Kidney tubule cell (primary cell): ENCODE measurements around the gene DACT3.

Experiments
- DNase-seq: peaks from one replicate; pipeline ENCODE4 v3.0.0-alpha.2; 2018; ENCODE audit warnings: low spot score

The DACT3 gene, protein sequence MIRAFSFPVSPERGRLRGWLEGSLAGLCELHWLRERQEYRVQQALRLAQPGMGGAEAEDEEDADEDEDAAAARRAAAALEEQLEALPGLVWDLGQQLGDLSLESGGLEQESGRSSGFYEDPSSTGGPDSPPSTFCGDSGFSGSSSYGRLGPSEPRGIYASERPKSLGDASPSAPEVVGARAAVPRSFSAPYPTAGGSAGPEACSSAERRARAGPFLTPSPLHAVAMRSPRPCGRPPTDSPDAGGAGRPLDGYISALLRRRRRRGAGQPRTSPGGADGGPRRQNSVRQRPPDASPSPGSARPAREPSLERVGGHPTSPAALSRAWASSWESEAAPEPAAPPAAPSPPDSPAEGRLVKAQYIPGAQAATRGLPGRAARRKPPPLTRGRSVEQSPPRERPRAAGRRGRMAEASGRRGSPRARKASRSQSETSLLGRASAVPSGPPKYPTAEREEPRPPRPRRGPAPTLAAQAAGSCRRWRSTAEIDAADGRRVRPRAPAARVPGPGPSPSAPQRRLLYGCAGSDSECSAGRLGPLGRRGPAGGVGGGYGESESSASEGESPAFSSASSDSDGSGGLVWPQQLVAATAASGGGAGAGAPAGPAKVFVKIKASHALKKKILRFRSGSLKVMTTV

DNA sequence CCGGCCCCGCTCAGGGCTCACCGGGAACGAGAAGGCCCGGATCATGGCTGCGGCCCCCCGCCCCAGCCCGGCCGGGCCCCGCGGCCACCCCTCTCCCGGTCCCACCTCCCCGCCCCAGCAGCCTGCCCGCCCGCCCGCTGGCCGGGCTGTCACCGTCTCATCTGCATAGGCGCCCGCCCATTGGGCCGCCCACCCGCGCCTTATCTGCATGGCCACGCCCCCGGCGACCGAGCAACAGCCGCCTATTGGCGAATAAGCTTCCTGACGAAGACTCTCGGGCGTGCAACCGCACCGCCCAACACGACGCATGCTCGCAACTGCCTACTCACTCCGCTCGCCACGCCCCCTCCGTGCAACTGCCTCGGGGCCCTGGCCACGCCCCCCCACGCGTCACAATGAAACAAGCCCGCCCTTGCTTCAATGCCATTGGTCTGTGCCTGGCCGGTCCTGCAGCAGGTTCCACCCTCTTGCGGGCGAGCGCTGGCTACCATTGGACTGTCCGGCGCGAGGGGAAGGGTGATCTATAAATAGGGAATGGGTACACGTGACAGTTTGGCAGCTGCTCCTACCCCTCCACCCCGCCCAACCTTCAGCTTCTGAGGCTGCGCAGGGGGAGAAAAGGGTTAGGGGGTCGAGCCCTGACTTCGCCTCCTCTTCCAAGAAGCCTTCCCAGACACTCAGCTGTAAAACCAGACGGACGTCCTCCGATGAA is at the start of gene DACT3:
Gene DACT3 (minus strand): TSS at position 163 of the 712 bp plus-strand sequence. CDS start 118 bp downstream, at position 45.
- peak; percentile 100 for DNase-seq

DNA sequence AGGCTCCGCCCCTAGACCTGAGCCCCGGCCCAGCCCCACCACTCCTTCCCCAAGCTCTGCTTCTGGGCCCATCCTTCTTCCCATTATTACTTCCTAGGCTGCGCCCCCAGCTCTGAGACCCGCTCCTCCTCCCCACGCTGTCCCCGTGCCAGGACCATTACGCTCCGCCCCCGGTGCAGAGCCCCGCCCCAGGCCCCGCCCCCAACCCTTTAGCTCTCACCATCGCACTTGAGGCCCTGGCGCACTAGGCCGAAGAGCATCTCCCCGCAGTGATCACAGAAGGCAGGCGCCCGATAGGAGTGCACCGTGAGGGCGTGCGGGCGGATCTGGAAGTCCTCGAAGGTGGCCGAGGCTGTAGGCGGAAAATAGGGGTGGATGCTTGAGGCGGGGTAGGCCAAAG is 49.7 kb upstream of the DACT3 start:
- no peak for DNase-seq

DNA sequence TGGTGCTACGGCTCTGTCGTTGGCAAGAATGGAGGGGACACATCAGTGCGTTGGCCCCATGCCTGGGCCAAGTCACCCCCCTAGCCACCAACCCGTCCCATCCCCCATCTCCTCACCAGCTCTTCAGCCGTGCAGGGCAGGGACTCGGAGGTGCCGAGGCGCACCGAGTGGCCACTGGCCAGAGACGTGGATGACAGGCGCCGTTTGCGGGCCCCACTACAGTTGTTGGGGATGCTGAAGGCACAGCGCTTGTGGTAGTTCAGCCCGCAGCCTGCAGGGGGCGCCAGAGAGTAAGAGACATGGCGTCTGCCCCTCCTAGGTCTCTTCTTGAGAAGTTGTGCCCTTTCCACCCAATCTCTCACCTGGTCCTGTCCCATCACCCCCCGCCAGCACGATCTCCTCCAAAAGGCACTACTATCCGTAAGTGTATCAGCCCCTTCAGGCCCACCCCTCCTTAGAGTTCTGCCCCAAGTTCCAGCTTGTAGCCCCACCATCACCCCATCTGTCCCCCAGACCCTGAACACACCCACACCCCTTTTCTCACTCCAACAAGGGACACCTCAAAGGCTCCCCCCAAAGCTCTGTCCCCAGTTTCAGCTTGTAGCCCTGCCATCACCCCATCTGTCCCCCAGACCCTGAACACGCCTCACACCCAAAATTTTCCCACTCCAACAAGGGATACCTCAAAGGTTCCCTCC is 43.5 kb upstream of the DACT3 start:
- peak; percentile 41 for DNase-seq

DNA sequence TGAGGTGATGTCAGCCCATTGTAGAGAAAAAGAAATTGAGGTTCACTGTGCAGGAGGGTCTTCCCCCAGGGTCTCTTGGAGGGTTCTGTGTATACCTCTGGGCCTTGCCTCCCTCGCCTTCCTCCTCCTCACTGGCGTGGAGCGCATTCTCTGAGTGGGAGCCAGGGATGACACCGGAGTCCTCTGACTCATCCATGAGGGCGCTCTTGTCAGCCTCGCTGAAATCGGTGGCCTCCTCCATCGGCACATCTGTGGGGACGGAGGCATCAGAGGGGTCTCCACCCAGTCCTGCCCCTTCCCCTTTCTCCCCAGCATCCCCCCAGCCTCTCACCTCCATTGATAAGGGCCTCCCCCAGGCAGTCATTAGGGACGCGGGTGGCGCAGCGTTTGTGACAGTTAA is 39.7 kb upstream of the DACT3 start:
- no peak for DNase-seq

DNA sequence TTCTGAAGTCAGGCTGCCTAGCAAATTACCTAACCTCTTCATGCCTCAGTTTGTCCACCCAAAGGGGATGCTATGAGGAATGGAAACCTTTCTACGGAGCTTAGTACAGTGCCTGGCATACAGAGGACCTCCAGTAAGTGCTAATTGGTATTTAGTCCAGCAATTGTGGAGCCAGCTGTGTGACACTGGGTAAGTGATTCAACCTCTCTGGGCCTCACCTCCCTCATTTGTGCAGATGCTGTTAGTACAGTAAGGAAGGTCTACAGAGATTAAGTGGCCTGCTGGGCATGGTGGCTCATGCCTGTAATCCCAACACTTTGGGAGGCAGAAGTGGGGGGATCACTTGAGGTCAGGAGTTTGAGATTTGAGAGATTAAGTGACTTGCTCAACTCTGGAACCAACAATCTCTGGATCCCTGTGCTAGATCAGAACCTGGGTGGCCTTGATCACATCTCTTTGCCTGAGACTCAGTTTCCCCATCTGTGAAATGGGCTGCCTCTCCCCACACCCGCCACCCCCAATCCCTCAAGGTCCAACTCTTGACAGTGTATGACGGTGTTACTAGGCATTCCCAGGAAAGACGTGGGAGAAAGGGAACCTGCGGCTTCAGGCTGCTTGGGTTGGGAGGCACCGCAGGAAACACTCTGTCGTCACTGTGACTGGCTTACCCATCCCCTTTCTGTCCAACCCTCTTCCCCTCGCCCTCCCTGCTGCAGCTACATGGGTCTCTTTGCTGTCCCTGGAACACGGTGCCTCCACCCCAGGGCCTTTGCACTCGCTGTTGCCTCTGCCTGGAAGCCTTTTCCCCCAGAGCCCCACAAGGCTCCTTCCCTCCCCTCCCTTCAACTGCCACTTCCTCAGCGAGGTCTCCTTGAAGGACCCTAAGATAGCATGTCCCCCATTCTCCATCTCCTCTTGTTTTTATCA is 37.7 kb upstream of the DACT3 start:
- DNase-seq: no peak

DNA sequence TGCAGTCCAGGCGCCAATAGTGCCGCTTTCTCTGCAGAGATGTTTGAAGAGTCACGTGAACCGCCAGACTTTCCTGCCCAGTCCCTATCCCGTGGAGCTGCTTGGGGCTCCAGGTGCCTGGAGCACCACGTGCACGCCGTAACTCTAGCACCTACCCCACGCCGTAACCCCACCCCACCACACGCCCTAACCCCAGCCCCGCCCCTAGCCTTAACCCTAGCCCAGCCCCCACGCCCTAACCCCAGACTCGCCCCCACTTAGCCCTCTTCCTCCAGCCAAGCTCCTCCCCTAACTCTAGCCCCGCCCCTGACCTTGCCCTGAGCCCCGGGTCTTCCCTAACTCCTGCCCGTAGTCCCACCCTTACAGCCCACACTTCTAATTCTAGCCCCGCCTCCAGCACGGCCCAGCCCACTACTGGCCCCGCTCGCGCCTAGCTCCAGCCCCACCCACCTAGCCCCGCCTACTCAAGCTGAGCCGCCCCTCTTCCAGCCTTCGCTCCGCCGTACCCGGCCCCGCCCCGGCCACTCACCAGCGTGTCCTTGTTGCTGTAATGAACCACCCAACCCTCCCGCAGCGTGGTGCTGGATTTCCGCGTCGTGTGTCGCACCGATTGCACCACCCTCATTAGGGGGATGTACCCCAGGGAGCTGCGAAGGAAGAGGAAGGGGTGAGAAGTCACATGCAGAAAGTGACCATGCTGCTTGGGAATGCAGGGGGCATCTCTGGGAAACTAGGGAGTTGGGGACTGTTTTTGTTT is 36.4 kb upstream of the DACT3 start:
- peak; percentile 53 for DNase-seq

DNA sequence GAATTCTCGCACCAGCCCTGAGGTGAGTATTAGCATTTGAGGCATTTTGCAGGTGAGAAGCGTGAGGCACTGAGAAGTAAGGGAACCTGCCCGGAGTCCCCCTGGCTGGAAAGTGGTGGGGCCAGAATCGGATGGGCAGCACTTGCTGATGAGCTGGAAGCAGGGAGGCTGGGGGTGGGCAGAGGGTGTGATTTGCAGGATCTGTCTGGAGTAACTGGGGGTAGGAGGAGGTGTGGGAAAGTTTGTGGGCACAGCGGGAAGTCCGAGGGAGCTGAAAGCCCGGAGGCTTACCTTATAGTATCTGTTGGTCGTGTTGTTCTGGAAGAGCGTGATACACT is 35.9 kb upstream of the DACT3 start:
- DNase-seq: no peak

DNA sequence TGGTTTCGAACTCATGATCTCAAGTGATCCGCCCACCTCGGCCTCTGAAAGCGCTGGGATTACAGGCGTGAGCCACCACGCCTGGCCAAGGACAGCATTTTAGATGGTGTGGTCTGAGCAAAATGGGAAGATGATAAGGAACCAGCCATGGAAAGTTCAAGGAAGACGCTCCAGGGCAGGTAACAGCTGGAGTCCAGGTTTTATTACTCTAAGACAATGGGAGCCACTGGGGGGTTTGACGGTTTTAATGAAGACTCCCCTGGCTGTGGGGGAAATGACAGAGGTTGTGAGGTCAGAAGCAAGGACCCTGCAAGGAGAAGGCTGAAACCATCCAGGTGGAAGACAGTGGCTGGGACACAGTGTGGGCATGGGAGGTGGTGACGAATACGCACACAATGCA is 35.1 kb upstream of the DACT3 start:
- no peak for DNase-seq

DNA sequence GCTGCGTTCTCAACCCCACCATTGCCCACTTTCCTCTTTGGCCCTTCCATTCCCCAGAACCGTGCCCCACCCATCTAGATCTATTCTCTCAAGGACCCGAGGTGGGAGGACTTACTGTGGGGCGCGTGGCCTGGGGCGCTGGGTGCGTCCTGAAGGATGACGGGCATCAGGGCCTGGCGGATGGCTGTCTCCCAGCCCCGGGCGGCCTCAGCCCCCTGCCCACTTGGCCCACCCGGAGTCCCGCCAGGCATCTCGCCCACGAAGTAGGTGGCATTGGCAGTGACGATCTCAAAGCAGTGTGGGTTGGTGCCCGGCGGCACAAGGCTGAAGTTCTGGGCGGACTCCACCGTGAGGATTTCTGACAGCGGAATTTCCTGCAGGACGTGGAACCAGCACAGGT is 32.8 kb upstream of the DACT3 start:
- DNase-seq: no peak

DNA sequence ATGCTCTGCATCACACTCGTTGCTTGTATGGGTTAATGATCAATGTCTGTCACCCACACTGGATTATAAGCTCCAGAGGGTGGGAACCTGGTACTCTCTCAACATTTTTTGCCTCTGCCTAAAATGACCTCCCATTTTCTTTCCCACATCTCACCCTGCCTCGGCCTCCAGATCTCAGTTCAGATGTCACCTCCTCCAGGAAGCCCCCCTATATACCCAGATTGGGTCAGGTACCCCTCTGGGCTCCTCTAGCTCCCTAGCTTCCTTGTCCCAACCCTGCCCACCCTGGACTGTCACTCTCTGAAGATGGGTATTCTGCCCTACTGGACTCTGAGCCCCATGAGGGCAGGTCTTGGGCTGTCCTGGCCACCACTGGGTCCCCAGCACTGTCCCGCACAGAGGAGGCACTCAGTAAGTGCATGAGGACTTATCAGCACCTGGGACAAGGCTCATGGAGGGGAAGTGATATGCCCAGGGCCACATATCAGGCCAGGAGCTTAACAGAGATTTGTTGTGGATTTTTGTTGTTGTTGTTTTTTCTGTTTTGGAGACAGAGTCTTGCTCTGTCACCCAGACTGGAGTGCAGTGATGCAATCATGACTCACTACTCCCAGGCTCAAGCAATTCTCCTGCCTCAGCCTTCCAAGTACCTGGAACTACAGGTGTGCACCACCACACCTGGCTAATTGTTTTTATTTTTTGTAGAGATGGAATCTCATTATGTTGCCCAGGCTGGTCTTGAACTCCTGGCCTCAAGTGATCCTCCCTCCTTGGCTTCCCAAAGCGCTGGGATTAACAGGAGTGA is 32.1 kb upstream of the DACT3 start:
- peak; percentile 39 for DNase-seq

DNA sequence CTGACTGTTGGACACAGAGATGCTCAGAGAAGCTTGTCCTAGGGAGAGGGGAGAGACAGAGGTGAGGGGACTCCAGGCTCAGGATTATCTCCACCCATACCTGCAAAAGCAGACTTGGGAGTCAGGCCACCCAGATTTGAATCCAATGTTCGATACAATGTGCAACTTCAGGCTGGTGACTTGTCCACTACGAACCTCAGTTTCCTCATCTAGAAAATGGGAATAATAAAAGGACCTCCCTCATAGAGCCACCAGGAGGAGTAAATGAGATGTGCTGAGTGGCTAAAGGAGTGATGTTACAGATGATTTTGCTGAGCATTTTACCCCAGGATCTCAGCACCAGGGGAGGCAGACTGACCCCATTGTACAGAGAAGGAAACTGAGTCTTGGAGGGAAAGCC is 31.0 kb upstream of the DACT3 start:
- no peak for DNase-seq

DNA sequence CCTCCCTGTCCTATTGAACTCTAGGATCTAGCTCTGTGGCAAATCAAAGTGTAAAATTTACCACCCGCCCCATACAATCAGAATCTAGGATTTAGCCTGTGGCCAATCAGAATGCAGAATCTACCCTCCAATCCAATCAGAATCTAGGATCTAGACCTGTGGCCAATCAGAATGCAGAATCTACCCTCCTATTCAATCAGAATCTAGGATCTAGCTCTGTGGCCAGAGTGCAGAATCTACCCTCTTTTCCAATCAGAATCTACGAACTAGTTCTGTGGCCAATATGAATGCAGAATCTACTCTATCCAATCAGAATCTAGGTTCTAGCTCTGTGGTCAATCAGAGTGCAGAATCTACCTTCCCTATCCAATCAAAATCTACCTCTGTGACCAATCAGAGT is 30.1 kb upstream of the DACT3 start:
- DNase-seq: no peak

DNA sequence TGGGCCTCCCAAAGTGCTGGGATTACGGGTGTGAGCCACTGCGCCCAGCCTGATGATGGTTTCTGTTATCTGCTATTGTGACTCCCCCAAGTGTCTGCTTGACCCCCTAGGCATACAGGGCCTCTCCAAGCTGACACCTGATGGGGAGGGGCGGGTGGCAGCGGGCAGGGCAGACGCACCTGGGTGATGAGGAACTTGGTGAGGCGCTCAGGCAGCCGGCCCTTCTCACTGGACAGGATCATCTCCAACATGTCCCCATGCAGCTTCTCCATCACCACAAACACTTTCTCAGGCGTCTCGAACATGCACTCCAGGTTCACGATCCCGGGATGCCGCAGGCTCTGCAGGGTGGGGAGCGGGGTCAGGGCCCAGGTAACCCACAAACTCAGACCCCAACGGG is 28.4 kb upstream of the DACT3 start:
- DNase-seq: no peak

DNA sequence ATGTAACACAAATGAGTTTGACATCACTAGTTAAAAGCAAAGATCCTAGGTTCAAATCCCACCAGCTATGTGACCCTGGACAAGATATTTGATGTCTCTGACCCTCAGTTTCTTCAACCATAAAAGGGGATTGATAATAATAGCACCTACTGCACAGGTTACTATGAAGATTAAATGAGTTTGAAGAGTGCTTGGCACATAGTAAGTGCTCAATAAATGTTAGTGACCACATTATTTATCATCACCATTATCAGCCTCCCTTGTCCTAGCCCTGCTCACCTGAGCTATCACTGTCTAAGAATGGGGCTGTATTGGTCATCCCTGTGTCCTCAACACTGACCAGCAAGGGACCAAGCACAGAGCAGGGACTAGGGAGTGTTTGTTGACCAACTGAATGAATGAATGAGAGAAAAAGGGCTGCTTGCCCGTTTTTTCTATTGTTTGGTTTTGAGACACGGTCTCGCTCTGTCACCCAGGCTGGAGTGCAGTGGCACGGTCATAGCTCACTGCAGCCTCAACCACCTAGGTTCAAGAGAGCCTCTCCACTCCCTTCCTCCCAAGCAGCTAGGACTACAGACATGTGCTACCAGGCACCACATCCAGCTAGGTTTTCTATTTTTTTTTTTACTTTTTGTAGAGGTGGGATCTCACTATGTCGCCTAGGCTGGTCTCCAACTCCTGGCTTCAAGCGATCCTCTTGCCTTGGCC is 26.6 kb upstream of the DACT3 start:
- no peak for DNase-seq

DNA sequence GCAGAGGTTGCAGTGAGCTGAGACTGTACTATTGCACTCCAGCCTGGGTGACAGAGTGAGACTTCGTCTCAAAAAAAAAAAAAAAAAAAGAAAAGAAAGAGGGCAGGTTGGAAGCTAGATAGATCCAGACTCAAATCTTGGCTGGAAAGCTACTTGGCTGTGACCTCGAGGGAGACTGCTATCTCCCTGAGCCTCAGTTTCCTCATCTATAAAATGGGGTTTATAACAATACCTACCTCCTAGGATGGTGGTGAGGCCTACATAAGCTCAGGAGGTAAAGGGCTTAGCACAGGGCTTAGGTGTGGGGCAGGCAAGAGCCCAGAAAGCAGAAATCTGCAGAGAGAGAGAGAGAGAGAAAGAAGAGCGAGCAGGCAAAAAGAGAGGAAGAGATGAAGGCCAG is 24.2 kb upstream of the DACT3 start:
- no peak for DNase-seq

DNA sequence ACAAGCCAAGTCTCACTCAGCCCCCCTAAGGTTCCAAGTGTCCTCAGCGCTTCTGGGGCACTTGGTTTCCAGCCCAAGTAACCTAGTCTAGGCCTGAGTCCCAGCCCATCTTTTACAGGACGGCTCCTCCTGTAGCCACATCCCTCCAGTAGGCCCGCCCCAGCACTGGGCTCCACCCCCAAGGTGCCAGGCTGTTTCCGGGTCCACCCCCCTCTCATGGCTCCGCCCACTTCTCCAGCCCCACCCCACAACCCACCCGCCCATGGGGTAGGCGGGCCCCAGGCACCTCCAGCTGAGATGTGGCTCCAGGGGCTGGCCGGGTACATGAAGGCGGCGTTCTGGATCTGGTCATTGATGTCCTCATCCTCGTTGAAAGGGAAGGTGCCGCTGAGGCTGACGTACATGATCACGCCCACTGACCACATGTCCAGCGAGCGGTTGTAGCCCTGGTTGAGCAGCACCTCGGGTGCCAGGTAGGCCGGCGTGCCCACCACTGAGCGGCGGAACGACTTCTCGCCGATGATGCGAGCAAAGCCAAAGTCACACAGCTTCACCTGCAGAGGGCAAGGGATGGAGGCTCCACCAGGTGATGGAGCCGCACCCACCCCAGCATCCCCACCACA is 17.2 kb upstream of the DACT3 start:
- DNase-seq: peak; percentile 12

DNA sequence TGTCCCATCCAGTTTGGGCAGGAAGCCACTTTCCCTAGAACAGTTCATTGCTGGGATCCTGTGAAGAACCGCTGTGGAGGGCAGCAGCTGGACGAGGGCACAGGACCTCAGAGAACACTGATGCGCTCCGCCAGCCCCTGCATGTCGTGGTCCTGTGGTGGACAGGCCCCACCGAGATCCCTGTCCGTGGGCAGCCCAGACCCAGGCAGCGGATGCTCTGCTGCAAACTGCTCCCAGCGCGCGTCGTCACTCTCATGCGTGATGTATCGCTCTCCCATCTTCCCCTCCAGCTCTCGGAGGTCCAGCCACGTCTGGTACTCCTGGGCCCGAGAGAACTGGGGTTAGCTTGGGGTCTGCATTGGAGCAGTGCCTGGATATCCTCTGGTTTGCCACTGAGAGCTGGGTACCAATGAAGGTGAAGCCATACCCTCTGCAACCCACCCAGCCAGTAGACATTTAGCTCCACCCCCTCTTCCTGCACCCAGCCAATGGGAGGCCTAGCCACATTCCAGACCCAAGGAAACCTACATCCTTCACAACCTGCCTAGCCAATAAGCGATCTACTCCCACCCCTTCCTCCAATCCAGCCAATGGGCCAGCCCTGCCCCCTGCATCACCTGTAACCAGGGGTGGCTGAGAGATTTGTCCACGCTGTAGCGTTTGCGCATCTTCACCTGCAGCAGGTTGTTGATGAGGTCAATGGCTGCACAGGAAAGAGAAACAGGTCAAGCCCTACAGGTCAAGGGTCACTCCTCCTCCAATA is 13.6 kb upstream of the DACT3 start:
- DNase-seq: peak; percentile 20

DNA sequence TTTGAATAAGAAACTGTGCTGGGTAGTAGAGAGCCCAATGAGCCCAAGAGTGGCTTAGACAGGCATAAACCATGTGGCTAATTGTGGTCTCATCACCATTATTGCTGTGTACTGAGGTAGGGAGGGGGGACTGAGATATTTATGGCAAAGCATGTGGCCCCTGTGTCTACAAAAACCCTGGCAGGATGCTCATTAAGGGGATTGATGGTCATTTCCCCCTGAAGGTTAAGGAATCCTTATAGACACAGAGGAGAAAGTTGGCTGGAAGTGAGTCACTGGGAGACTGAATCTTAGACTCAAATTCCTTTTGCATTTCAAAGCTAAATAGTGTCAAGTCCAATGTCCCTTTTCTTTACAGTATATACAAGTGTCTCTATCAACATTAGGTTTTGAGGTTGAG is 9.8 kb upstream of the DACT3 start:
- peak; percentile 20 for DNase-seq
